ENCODE measurements around the gene ZNF697.
"Not testable (repeated sequence)": the region's sequence is repeated elsewhere in the genome, so short reads cannot be mapped to it uniquely, and the experiment has no call there.

Gene ZNF697

GRCh38 chr1:119631086-119631432 is 17.0 kb downstream of the ZNF697 start:
- no peak for DNase-seq

GRCh38 chr1:119626841-119627240 is 21.2 kb downstream of the ZNF697 start:
- DNase-seq, result no peak

GRCh38 chr1:119626011-119626545 is 22.0 kb downstream of the ZNF697 start:
- no peak for DNase-seq

GRCh38 chr1:119623678-119624077 is 24.4 kb downstream of the ZNF697 start:
- DNase-seq, result no peak

- DNase-seq, result no peak
Observed at GRCh38 chr1:119623193-119623515, 24.9 kb downstream of the ZNF697 start.

GRCh38 chr1:119622311-119623192 is 25.5 kb downstream of the ZNF697 start:
- DNase-seq, result no peak

- DNase-seq, result no peak
Observed at GRCh38 chr1:119621705-119622104, 26.4 kb downstream of the ZNF697 start.

GRCh38 chr1:119617751-119618691 is 30.0 kb downstream of the ZNF697 start:
- no peak for DNase-seq

GRCh38 chr1:119616748-119617147 is 31.3 kb downstream of the ZNF697 start:
- not testable (repeated sequence) for DNase-seq

GRCh38 chr1:119615100-119615499 is 33.0 kb downstream of the ZNF697 start:
- DNase-seq, result not testable (repeated sequence)

- peak in 13 of 14 donors; percentile 4 to 81 (median 63) for DNase-seq
Observed at GRCh38 chr1:119613769-119614720, 34.0 kb downstream of the ZNF697 start.

GRCh38 chr1:119611701-119612113 is 36.4 kb downstream of the ZNF697 start:
- peak in 8 of 14 donors; percentile 6 to 54 (median 31) for DNase-seq

- DNase-seq, result not testable (repeated sequence)
Observed at GRCh38 chr1:119608816-119609215, 39.2 kb downstream of the ZNF697 start.

- not testable (repeated sequence) for DNase-seq
Observed at GRCh38 chr1:119607087-119607807, 40.8 kb downstream of the ZNF697 start.

GRCh38 chr1:119606394-119606793 is 41.7 kb downstream of the ZNF697 start:
- no peak for DNase-seq

GRCh38 chr1:119605686-119606085 is 42.4 kb downstream of the ZNF697 start:
- no peak for DNase-seq

- not testable (repeated sequence) for DNase-seq
Observed at GRCh38 chr1:119605080-119605479, 43.0 kb downstream of the ZNF697 start.

- no peak for DNase-seq
Observed at GRCh38 chr1:119603695-119604094, 44.4 kb downstream of the ZNF697 start.

- not testable (repeated sequence) for DNase-seq
Observed at GRCh38 chr1:119603241-119603640, 44.8 kb downstream of the ZNF697 start.

GRCh38 chr1:119602789-119603188 is 45.3 kb downstream of the ZNF697 start:
- DNase-seq, result not testable (repeated sequence)

- no peak for DNase-seq
Observed at GRCh38 chr1:119602169-119602568, 45.9 kb downstream of the ZNF697 start.

All from C1 segment of cervical spinal cord (tissue), 14 donors.